H9 (cell line): Measurements from ENCODE around the gene PAGE4. TPM values are rescaled to one million over a fixed set of nuclear protein-coding genes. Genes with fewer than 3 reads are reported as not detected.

Experiments
- DNase-seq: peaks from one replicate; pipeline ENCODE4 v3.0.0-alpha.2; 2017
- H2AFZ ChIP-seq: one replicate; pipeline ENCODE4 v1.6.1; 2013; ENCODE audit warnings: mild to moderate bottlenecking, low read length, control low read depth, moderate library complexity
- H2AK5ac ChIP-seq: 2 replicates; pipeline ENCODE4 v1.6.1; 2013; ENCODE audit warnings: low read length, control low read depth, mixed read lengths; ENCODE audit not compliant: insufficient read length
- H2BK120ac ChIP-seq: one replicate; pipeline ENCODE4 v1.6.1; 2013; ENCODE audit warnings: low read depth, mild to moderate bottlenecking, low read length, control low read depth, inconsistent platforms; ENCODE audit not compliant: poor library complexity, severe bottlenecking
- H2BK12ac ChIP-seq: 2 replicates; pipeline ENCODE4 v1.6.1; 2013; ENCODE audit warnings: low read length, control low read depth, mixed read lengths, low read depth; ENCODE audit not compliant: insufficient read length
- H2BK15ac ChIP-seq: 2 replicates; pipeline ENCODE4 v1.6.1; 2013; ENCODE audit warnings: low read depth, low read length, control low read depth
- H2BK20ac ChIP-seq: one replicate; pipeline ENCODE4 v1.6.1; 2013; ENCODE audit warnings: low read depth, mild to moderate bottlenecking, low read length, control low read depth, inconsistent platforms; ENCODE audit not compliant: poor library complexity, severe bottlenecking
- H2BK5ac ChIP-seq: 2 replicates; pipeline ENCODE4 v1.6.1; 2013; ENCODE audit warnings: low read length, control low read depth, mixed read lengths; ENCODE audit not compliant: insufficient read length
- H3K14ac ChIP-seq: 2 replicates; pipeline ENCODE4 v1.6.1; 2013; ENCODE audit warnings: low read length, control low read depth; ENCODE audit not compliant: insufficient read depth
- H3K18ac ChIP-seq: 2 replicates; pipeline ENCODE4 v1.6.1; 2013; ENCODE audit warnings: low read depth, mild to moderate bottlenecking, mixed read lengths, low read length, control low read depth; ENCODE audit not compliant: insufficient read length
- H3K23ac ChIP-seq: 2 replicates; pipeline ENCODE4 v1.6.1; 2013; ENCODE audit warnings: low read length, control low read depth, mixed read lengths, low read depth; ENCODE audit not compliant: insufficient read length
- H3K23me2 ChIP-seq: 2 replicates; pipeline ENCODE4 v1.6.1; 2013; ENCODE audit warnings: low read depth, mild to moderate bottlenecking, mixed read lengths, low read length, control low read depth; ENCODE audit not compliant: insufficient read length, poor library complexity, severe bottlenecking
- H3K27ac ChIP-seq: 2 replicates; pipeline ENCODE4 v1.5.1; 2013; ENCODE audit warnings: low read length, control low read depth, mixed read lengths, low read depth; ENCODE audit not compliant: insufficient read length
- H3K27me3 ChIP-seq: 2 replicates; pipeline ENCODE4 v1.6.1; 2013; ENCODE audit warnings: low read length, control low read depth, inconsistent platforms; ENCODE audit not compliant: insufficient read depth
- H3K4ac ChIP-seq: 2 replicates; pipeline ENCODE4 v1.6.1; 2013; ENCODE audit warnings: low read depth, mild to moderate bottlenecking, control low read depth, inconsistent platforms, low read length, moderate library complexity
- H3K4me1 ChIP-seq: 2 replicates; pipeline ENCODE4 v1.6.1; 2013; ENCODE audit warnings: low read length, control low read depth, inconsistent platforms; ENCODE audit not compliant: insufficient read depth
- H3K4me2 ChIP-seq: 2 replicates; pipeline ENCODE4 v1.6.1; 2013; ENCODE audit warnings: low read length, control low read depth, mixed read lengths; ENCODE audit not compliant: insufficient read length, insufficient read depth
- H3K56ac ChIP-seq: 2 replicates; pipeline ENCODE4 v1.6.1; 2013; ENCODE audit warnings: low read depth, mild to moderate bottlenecking, mixed read lengths, low read length, control low read depth; ENCODE audit not compliant: insufficient read length
- H3K79me1 ChIP-seq: 2 replicates; pipeline ENCODE4 v1.6.1; 2013; ENCODE audit warnings: low read depth, mild to moderate bottlenecking, moderate library complexity, low read length, control low read depth, inconsistent platforms; ENCODE audit not compliant: insufficient read depth, poor library complexity, severe bottlenecking
- H3K79me2 ChIP-seq: 2 replicates; pipeline ENCODE4 v1.6.1; 2013; ENCODE audit warnings: low read length, control low read depth, inconsistent platforms; ENCODE audit not compliant: insufficient read depth
- H3K9ac ChIP-seq: 2 replicates; pipeline ENCODE4 v1.6.1; 2013; ENCODE audit warnings: low read length, control low read depth, mixed read lengths; ENCODE audit not compliant: insufficient read length; ENCODE audit errors: extremely low read depth
- H3K9me3 ChIP-seq: one replicate; pipeline ENCODE4 v1.6.1; 2013; ENCODE audit warnings: low read depth, low read length, inconsistent platforms; ENCODE audit not compliant: control insufficient read depth
- H3T11ph ChIP-seq: one replicate; pipeline ENCODE4 v1.6.1; 2013; ENCODE audit warnings: mild to moderate bottlenecking, low read length, control low read depth, inconsistent platforms
- H4K20me1 ChIP-seq: one replicate; pipeline ENCODE4 v1.6.1; 2013; ENCODE audit not compliant: control insufficient read depth, insufficient read length, insufficient read depth
- H4K5ac ChIP-seq: 2 replicates; pipeline ENCODE4 v1.6.1; 2013; ENCODE audit warnings: low read depth, mild to moderate bottlenecking, mixed read lengths, low read length, control low read depth; ENCODE audit not compliant: insufficient read length
- H4K8ac ChIP-seq: replicated peaks from 2 replicates; pipeline ENCODE4 v1.6.1; 2013; ENCODE audit warnings: low read length, control low read depth, mixed read lengths, low read depth; ENCODE audit not compliant: insufficient read length
- H4K91ac ChIP-seq: 2 replicates; pipeline ENCODE4 v1.6.1; 2013; ENCODE audit warnings: low read depth, mild to moderate bottlenecking, moderate library complexity, mixed read lengths, low read length, control low read depth; ENCODE audit not compliant: insufficient read length
- H3K27ac Mint-ChIP-seq, 3 experiments: 2 replicates in 2 of 3; 3 replicates in 1 of 3; pipeline ENCODE4 v1.8.0; 2020 to 2021; ENCODE audit warnings: mixed read lengths in 3 of 3, mild to moderate bottlenecking in 1 of 3, moderate library complexity in 1 of 3
- H3K27me3 Mint-ChIP-seq: 2 replicates; pipeline ENCODE4 v1.8.0; 2021; ENCODE audit warnings: low read depth, mild to moderate bottlenecking, moderate library complexity, mixed read lengths
- H3K36me3 Mint-ChIP-seq, 3 experiments: 2 replicates in 2 of 3; 3 replicates in 1 of 3; pipeline ENCODE4 v1.8.0; 2020 to 2021; ENCODE audit warnings: low read depth in 3 of 3, mixed read lengths in 3 of 3; ENCODE audit not compliant: insufficient read depth in 1 of 3
- H3K4me1 Mint-ChIP-seq, 2 experiments: 2 replicates each; pipeline ENCODE4 v1.8.0; 2020; ENCODE audit warnings: mixed read lengths in 2 of 2
- H3K4me3 Mint-ChIP-seq, 2 experiments: 2 replicates in 1 of 2; 3 replicates in 1 of 2; pipeline ENCODE4 v1.8.0; 2020 to 2021; ENCODE audit warnings: mild to moderate bottlenecking in 2 of 2, mixed read lengths in 2 of 2, moderate library complexity in 1 of 2
- H3K9me3 Mint-ChIP-seq, 2 experiments: 2 replicates in 1 of 2; 3 replicates in 1 of 2; pipeline ENCODE4 v1.8.0; 2020; ENCODE audit warnings: mild to moderate bottlenecking in 2 of 2, mixed read lengths in 2 of 2, moderate library complexity in 1 of 2
- WGBS: extraction: QIAGEN DNeasy Blood & Tissue Kit; methylation state at CpG from one replicate; pipeline ENCODE4 v1.1.7; 2013; ENCODE audit warnings: missing lambda C conversion rate, low lambda C conversion rate, mixed read lengths; ENCODE audit not compliant: insufficient read length; ENCODE audit errors: extremely low coverage; 5-methylcytosine and 5-hydroxymethylcytosine counted together
- total RNA-seq: library from RNA; stranded (reverse); gene quantifications from 2 replicates; pipeline ENCODE4 v1.2.1, GENCODE V29; 2021
- TF ChIP-seq, protein P1 (sequence below): fragments of 200-600 bp; sonication (generic); conservative IDR thresholded peaks from 3 replicates; pipeline ENCODE4 v1.8.0; 2021; ENCODE audit warnings: antibody characterized with exemption, mild to moderate bottlenecking

PAGE4 gene
- total RNA-seq, 1 experiment from 2014 or later, result 0.57 TPM

- no peaks in the 10 kb centered on the region for H3K4me1 ChIP-seq
- no peak overlapping the region for H2BK120ac ChIP-seq
- H3K4me3 Mint-ChIP-seq, result no peak overlapping the region
- H3K23me2 ChIP-seq, result no peaks in the 10 kb centered on the region
- no peak overlapping the region for H3K9ac ChIP-seq
- TF ChIP-seq, protein P1, sequence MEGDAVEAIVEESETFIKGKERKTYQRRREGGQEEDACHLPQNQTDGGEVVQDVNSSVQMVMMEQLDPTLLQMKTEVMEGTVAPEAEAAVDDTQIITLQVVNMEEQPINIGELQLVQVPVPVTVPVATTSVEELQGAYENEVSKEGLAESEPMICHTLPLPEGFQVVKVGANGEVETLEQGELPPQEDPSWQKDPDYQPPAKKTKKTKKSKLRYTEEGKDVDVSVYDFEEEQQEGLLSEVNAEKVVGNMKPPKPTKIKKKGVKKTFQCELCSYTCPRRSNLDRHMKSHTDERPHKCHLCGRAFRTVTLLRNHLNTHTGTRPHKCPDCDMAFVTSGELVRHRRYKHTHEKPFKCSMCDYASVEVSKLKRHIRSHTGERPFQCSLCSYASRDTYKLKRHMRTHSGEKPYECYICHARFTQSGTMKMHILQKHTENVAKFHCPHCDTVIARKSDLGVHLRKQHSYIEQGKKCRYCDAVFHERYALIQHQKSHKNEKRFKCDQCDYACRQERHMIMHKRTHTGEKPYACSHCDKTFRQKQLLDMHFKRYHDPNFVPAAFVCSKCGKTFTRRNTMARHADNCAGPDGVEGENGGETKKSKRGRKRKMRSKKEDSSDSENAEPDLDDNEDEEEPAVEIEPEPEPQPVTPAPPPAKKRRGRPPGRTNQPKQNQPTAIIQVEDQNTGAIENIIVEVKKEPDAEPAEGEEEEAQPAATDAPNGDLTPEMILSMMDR, result peak; percentile 66
- peak; percentile 84 for DNase-seq
- H3K36me3 Mint-ChIP-seq, result no peaks in the 10 kb centered on the region; a peak in 1 of 7 replicates
- no peak overlapping the region for H2BK5ac ChIP-seq
- H3K9me3 ChIP-seq, result peaks cover 36% of the 10 kb centered on the region
- WGBS, result no CpG with 5 or more reads among the region's 3 CpGs
- no peaks in the 10 kb centered on the region for H3K79me2 ChIP-seq
- H4K8ac ChIP-seq, result no peak overlapping the region
- no peak overlapping the region for H3K4me2 ChIP-seq
- H3K27me3 Mint-ChIP-seq, result no peaks in the 10 kb centered on the region; the same call in 1 of the 2 replicates
- no peaks in the 10 kb centered on the region for H3K79me1 ChIP-seq
- H2AK5ac ChIP-seq, result no peak overlapping the region
- H3T11ph ChIP-seq, result no peak overlapping the region
- no peak overlapping the region for H2BK12ac ChIP-seq
- H3K18ac ChIP-seq, result no peak overlapping the region
- no peak overlapping the region for H3K56ac ChIP-seq
- no peak overlapping the region for H3K23ac ChIP-seq
- peak overlapping the region in 1 of 3 experiments; percentile 96; a peak in 3 of 7 replicates for H3K27ac Mint-ChIP-seq
- H4K5ac ChIP-seq, result no peak overlapping the region
- no peaks in the 10 kb centered on the region for H3K4me1 Mint-ChIP-seq
- H4K20me1 ChIP-seq, result no peaks in the 10 kb centered on the region
- H2BK15ac ChIP-seq, result no peak overlapping the region
- H3K4ac ChIP-seq, result no peak overlapping the region
- peaks cover 66 to 71% of the 10 kb centered on the region in 2 experiments for H3K9me3 Mint-ChIP-seq
- no peak overlapping the region for H3K27ac ChIP-seq
- H3K27me3 ChIP-seq, result no peaks in the 10 kb centered on the region; the same call in 1 of the 2 replicates
- H4K91ac ChIP-seq, result no peak overlapping the region
- H3K14ac ChIP-seq, result no peak overlapping the region
- H2BK20ac ChIP-seq, result no peak overlapping the region
- no peak overlapping the region for H2AFZ ChIP-seq
These were observed 11.6 kb downstream of the PAGE4 start for GRCh38 chrX:49840679-49841078.
